Measurements from ENCODE around the gene ADA.
A peak's percentile ranks its signal among the peaks of the same experiment; 100 is the strongest.

DNA sequence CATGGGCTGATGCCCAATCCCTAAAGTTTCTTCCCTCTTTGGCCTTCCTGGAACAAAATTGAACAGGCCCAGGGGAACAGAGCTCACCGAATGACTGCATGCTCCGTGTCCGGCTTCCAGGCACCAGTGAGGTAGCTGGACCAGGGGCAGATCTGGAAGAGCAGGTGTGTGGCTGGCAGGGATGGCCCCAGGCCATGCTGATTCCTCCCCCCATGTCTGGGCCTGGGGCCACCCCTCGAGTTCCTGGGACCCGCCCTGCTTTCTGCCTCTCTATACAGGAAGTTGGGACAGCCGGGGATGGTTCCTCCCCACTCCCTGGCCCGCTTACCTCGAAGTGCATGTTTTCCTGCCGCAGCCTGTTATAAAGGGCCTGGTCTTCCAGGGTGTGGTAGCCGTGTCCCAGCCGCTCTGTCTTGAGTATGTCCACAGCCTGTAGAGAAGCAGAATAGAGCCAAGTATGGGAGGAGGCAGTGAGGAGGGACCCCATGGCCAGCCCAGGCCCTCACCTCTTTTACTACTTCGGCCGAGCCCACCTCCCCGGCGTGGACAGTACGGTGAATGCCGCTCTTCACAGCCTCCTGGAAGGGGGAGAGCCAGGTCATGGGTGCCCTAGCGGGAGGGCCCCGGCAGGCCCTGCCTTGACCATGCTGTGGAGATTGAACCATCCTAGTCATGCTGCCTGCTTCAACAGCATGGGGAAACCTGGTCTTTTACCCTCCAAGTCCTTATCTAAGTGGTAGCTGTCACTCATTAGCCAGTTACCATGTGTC, 28.8 kb downstream of the ADA start:
- TF ChIP-seq POLR2A (IDR thresholded peaks at IDR 0.05) (no peak), EP300 (IDR thresholded peaks at IDR 0.05) (no peak), POLR2AphosphoS5 (IDR thresholded peaks at IDR 0.05) (peak; percentile 2)
- TF ChIP-seq, protein P1, sequence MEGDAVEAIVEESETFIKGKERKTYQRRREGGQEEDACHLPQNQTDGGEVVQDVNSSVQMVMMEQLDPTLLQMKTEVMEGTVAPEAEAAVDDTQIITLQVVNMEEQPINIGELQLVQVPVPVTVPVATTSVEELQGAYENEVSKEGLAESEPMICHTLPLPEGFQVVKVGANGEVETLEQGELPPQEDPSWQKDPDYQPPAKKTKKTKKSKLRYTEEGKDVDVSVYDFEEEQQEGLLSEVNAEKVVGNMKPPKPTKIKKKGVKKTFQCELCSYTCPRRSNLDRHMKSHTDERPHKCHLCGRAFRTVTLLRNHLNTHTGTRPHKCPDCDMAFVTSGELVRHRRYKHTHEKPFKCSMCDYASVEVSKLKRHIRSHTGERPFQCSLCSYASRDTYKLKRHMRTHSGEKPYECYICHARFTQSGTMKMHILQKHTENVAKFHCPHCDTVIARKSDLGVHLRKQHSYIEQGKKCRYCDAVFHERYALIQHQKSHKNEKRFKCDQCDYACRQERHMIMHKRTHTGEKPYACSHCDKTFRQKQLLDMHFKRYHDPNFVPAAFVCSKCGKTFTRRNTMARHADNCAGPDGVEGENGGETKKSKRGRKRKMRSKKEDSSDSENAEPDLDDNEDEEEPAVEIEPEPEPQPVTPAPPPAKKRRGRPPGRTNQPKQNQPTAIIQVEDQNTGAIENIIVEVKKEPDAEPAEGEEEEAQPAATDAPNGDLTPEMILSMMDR (IDR thresholded peaks at IDR 0.05), result no peak
